GM12872 (cell line): Measurements from ENCODE around the gene KAZN.

Experiments used
- CTCF ChIP-seq: IDR thresholded peaks from 3 replicates; pipeline ENCODE4 v1.5.1; 2011; ENCODE audit warnings: low read depth, mild to moderate bottlenecking, low read length, moderate library complexity; ENCODE audit not compliant: insufficient read depth

The KAZN gene

GRCh38 chr1:14919751-14920150 lies 321.3 kb downstream of the KAZN start:
- TF ChIP-seq CTCF: no peak

- TF ChIP-seq CTCF: no peak
Observed at GRCh38 chr1:14921057-14921456, 322.6 kb downstream of the KAZN start.

DNA sequence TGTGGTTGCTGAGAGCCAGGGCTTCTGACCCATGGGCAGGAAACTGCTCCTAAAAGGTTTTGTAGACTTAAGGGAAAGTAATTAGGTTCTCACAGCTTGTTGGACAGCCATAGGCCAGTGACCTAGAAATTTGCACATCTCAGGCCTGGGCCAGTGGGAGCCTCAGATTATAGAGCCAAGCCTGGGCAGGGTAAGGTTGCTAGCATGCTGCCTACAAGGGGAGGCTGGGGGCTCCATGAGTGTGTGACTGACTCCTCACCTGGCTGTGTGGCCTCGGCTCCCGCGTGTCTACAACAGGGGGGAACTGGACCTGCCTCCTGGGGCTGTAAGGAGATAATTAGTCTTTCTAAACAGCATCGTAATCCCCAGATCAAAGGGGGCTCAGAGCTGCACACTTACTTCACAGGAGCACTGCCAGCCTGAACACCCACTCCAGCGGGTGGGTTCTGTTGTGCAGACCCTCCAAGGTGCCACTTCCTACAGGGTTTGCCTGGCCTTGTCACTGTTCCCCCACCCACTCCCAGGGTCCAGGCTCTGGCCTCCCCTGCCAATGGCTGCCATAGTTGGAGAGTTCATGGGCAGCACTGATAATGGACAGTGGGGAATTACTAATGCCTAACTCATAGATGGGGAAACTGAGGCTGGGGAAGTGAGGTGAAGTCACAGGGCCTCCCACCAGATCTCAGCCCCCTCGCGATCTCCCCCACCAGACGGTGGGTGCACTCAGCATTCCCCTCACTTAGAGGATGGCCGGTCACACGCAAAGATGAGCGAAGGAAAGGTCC lies 324.6 kb downstream of the KAZN start:
- no peak for TF ChIP-seq CTCF

DNA sequence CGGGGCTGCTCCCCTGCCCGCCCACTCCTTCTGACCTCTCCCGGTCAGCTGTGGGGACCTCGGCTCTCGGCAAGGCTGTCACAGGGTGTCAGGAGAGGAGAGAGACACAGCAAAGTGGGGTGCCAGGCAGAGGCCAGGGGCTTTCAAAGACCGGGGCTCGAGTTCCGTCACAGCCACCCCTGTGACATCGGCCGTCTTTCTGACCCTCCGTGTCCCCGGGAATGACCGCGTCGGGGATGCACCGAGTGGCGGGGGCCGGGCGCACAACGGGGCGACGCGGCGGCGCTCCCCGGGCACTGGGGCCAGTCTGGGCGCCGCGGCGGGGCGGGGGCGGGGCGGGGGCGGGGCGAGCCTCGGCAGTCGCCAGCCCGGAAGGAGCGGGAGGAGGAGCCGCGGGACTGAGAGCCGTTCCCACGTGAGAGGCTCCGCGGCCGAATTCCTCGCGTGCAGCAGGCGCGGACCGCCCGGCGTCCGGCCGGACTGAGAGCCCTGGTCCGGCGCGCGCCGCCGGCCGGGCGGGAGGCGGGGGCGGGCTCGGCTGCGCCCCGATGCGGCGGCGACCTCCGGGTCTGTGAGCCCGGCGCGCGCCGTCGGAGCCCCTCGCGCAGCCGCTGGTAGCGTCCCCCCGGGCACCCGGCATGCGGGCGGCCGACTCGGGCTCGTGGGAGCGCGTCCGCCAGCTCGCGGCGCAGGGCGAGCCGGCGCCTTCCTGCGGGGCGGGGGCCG lies 325.4 kb downstream of the KAZN start:
- TF ChIP-seq CTCF: no peak

GRCh38 chr1:14924455-14925331 lies 326.2 kb downstream of the KAZN start:
- no peak for TF ChIP-seq CTCF

DNA sequence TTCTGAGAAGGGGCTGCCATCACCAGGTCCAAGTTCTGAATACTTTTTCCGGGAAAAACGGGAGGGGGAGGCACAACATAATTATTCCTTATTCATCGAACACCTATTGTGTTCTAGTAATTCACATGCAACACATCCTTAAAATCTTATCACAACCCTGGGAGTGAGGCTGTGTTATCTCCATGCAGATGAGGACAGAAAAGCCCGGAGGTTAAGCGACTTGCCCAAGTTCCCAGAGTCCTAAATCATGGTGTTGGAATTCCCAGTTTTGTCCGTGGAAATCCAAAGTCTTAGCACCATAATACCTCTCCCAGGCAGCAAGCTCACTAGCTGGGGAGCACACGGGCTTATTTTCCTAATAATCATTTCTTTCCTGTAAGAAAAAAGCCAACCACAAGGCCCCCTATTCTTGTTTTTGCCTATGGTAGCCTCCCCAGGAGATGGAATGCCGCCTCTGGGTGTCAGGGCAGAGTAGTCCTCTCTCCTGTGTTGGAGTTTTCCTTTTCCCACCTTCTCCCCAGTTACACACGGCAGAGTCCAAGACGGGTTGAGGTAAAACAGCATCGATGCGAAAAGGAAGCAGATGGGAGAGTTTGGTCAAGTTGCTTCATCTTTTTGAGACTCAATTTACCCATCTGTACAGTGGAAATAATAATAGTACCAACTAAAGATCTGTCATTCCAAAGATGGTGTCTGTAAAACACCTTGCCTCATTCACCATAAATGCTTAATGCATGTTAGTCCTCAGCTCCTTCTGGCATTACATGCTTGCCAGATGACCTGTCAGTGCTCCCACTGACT lies 327.1 kb downstream of the KAZN start:
- TF ChIP-seq CTCF: no peak
